RCC 7860 (cell line): Measurements from ENCODE around the gene SLC35F3.

Experiments used
- DNase-seq: peaks from one replicate; pipeline ENCODE4 v3.0.0-alpha.2; 2015; ENCODE audit warnings: low spot score
- FAIRE-seq: peaks from 2 replicates; lab custom pipeline; 2012; peaks lifted over from hg19 to GRCh38; lab: Jason Lieb, UNC

Gene SLC35F3

GRCh38 chr1:234307726-234308125 is 403.2 kb downstream of the SLC35F3 start:
- FAIRE-seq: no peak
- DNase-seq: no peak

GRCh38 chr1:234309243-234309597 is 404.7 kb downstream of the SLC35F3 start:
- DNase-seq (no peak), FAIRE-seq (no peak)

GRCh38 chr1:234309598-234310459 is 405.4 kb downstream of the SLC35F3 start:
- FAIRE-seq (no peak), DNase-seq (peak; percentile 63)

GRCh38 chr1:234310460-234310817 is 406.0 kb downstream of the SLC35F3 start:
- no peak for DNase-seq
- no peak for FAIRE-seq

- FAIRE-seq (no peak), DNase-seq (no peak)
Measured at GRCh38 chr1:234311414-234311813, 406.9 kb downstream of the SLC35F3 start.

- no peak for DNase-seq
- FAIRE-seq: no peak
Measured at GRCh38 chr1:234313171-234313570, 408.7 kb downstream of the SLC35F3 start.

- FAIRE-seq (peak; percentile 2), DNase-seq (peak; percentile 68)
Measured at GRCh38 chr1:234315091-234315541, 410.6 kb downstream of the SLC35F3 start.

- no peak for FAIRE-seq
- no peak for DNase-seq
Measured at GRCh38 chr1:234315588-234315987, 411.1 kb downstream of the SLC35F3 start.

GRCh38 chr1:234316486-234316885 is 412.0 kb downstream of the SLC35F3 start:
- FAIRE-seq (no peak), DNase-seq (no peak)

GRCh38 chr1:234316937-234317336 is 412.5 kb downstream of the SLC35F3 start:
- DNase-seq (no peak), FAIRE-seq (no peak)

- DNase-seq: no peak
- no peak for FAIRE-seq
Measured at GRCh38 chr1:234320069-234320468, 415.6 kb downstream of the SLC35F3 start.

- DNase-seq (no peak), FAIRE-seq (no peak)
Measured at GRCh38 chr1:234320549-234320948, 416.1 kb downstream of the SLC35F3 start.

- no peak for DNase-seq
- FAIRE-seq: no peak
Measured at GRCh38 chr1:234321231-234321630, 416.8 kb downstream of the SLC35F3 start.

GRCh38 chr1:234322097-234322496 is 417.6 kb downstream of the SLC35F3 start:
- DNase-seq (no peak), FAIRE-seq (no peak)

GRCh38 chr1:234322979-234323378 is 418.5 kb downstream of the SLC35F3 start:
- FAIRE-seq: no peak
- DNase-seq: no peak

- FAIRE-seq (no peak), DNase-seq (no peak)
Measured at GRCh38 chr1:234324821-234325220, 420.3 kb downstream of the SLC35F3 start.

GRCh38 chr1:234325878-234326496 is 421.5 kb downstream of the SLC35F3 start:
- DNase-seq: no peak

GRCh38 chr1:234326497-234327366 is 422.3 kb downstream of the SLC35F3 start:
- FAIRE-seq (no peak), DNase-seq (peak; percentile 33)

More at GRCh38 chr1:234325878-234326496, 421.5 kb downstream of the SLC35F3 start:
- no peak for FAIRE-seq

- no peak for DNase-seq
- FAIRE-seq: no peak
Measured at GRCh38 chr1:234327577-234328164, 423.2 kb downstream of the SLC35F3 start.

- no peak for FAIRE-seq
Measured at GRCh38 chr1:234330843-234331215, 426.4 kb downstream of the SLC35F3 start.

GRCh38 chr1:234331507-234331906 is 427.0 kb downstream of the SLC35F3 start:
- no peak for DNase-seq

More at GRCh38 chr1:234330843-234331215, 426.4 kb downstream of the SLC35F3 start:
- DNase-seq: no peak

More at GRCh38 chr1:234331507-234331906, 427.0 kb downstream of the SLC35F3 start:
- FAIRE-seq: no peak
